K562 (cell line): ENCODE results near the gene PSD2. TPM values are rescaled to one million over a fixed set of nuclear protein-coding genes. Genes with fewer than 3 reads are reported as not detected.

ENCODE experiments used
- ATAC-seq: fragments of 200-7000 bp; cut with Tn5 transposase; 3 replicates; pipeline ENCODE4 v1.9.1; 2020; ENCODE audit warnings: moderate library complexity
- BruUV-seq: library from RNA; stranded (reverse); fragments of 400-500 nt; replicated peaks from 2 replicates; lab custom pipeline; 2021; lab: Mats Ljungman, UMichigan
- CTCF ChIA-PET: fragments of 300-600 bp; formaldehyde crosslinking; extraction: SDS; loops from one replicate; lab custom pipeline; 2021; ENCODE audit warnings: low intra/inter-chr PET ratio; lab: Yijun Ruan, JAX
- POLR2A ChIA-PET: fragments of 300-600, 350-650 bp; sonication (Branson Sonifier 250); formaldehyde crosslinking; extraction: SDS; loops from one replicate; lab custom pipeline; 2021; ENCODE audit warnings: antibody characterized with exemption, inconsistent platforms; lab: Yijun Ruan, JAX
- DNase-seq, 4 experiments: peaks; one replicate each; pipeline versions ENCODE4 v3.0.0 to v3.0.0-alpha.2; 2011 to 2018; ENCODE audit warnings: low spot score in 3 of 4, mixed read lengths in 3 of 4; ENCODE audit errors: extremely low read depth in 1 of 4
- FAIRE-seq: peaks from 2 replicates; lab custom pipeline; 2011; peaks lifted over from hg19 to GRCh38; lab: Jason Lieb, UNC
- H2AFZ ChIP-seq: 2 replicates; pipeline ENCODE4 v1.6.0; 2011; ENCODE audit warnings: low read depth, low read length, control low read depth, inconsistent platforms
- H3K27ac ChIP-seq: fragments of 200-600 bp; 3 replicates; pipeline ENCODE4 v1.8.0; 2011; ENCODE audit warnings: low read depth, mild to moderate bottlenecking, control low read depth, inconsistent platforms, low read length, moderate library complexity, mixed read lengths; ENCODE audit errors: extremely low read depth
- H3K27me3 ChIP-seq, 2 experiments: fragments of 300-600 bp in 1 of 2; 2 replicates in 1 of 2; 3 replicates in 1 of 2; pipeline versions ENCODE4 v1.6.0 to v1.8.0; 2011; ENCODE audit warnings: inconsistent platforms in 2 of 2, low read length in 2 of 2, mild to moderate bottlenecking in 1 of 2, mixed read lengths in 1 of 2, moderate library complexity in 1 of 2; ENCODE audit not compliant: control insufficient read depth in 2 of 2, insufficient read depth in 2 of 2
- H3K36me3 ChIP-seq: fragments of 300-600 bp; 3 replicates; pipeline ENCODE4 v1.8.0; 2011; ENCODE audit warnings: mild to moderate bottlenecking, low read length, inconsistent platforms; ENCODE audit not compliant: control insufficient read depth, insufficient read depth
- H3K4me1 ChIP-seq, 2 experiments: fragments of 200-600 bp in 1 of 2; replicated peaks in 1 of 2; 2 replicates in 1 of 2; 3 replicates in 1 of 2; pipeline versions ENCODE4 v1.5.1 to v1.8.0; 2011; ENCODE audit warnings: inconsistent platforms in 2 of 2, low read length in 2 of 2, mild to moderate bottlenecking in 1 of 2, mixed read lengths in 1 of 2, moderate library complexity in 1 of 2; ENCODE audit not compliant: control insufficient read depth in 2 of 2, insufficient read depth in 2 of 2
- H3K4me2 ChIP-seq: 2 replicates; pipeline ENCODE4 v1.6.1; 2011; ENCODE audit warnings: low read length, control low read depth, inconsistent platforms, mixed read lengths; ENCODE audit not compliant: insufficient read depth
- H3K4me3 ChIP-seq: fragments of 200-600 bp; sonication (generic), shearing (Covaris generic); 2 replicates; pipeline ENCODE4 v1.5.1; 2016; ENCODE audit warnings: control low read depth, inconsistent platforms
- H3K79me2 ChIP-seq: fragments of 200-600 bp; 3 replicates; pipeline ENCODE4 v1.8.0; 2011; ENCODE audit warnings: low read length, inconsistent platforms; ENCODE audit not compliant: control insufficient read depth, insufficient read depth
- H3K9ac ChIP-seq, 2 experiments: 2 replicates each; pipeline versions ENCODE4 v1.6.0 to v1.6.1; 2011; ENCODE audit warnings: low read depth in 2 of 2, low read length in 2 of 2, control low read depth in 1 of 2, inconsistent platforms in 1 of 2, mild to moderate bottlenecking in 1 of 2, mixed read lengths in 1 of 2; ENCODE audit not compliant: insufficient read depth in 1 of 2
- H3K9me1 ChIP-seq: one replicate; pipeline ENCODE4 v1.6.0; 2011; ENCODE audit warnings: inconsistent platforms, mild to moderate bottlenecking, low read length, moderate library complexity; ENCODE audit not compliant: control insufficient read depth, insufficient read depth
- H3K9me3 ChIP-seq: replicated peaks from 2 replicates; pipeline ENCODE4 v1.5.1; 2011; ENCODE audit warnings: low read depth, low read length, inconsistent platforms; ENCODE audit not compliant: control insufficient read depth, insufficient read depth
- H4K20me1 ChIP-seq: replicated peaks from 2 replicates; pipeline ENCODE4 v1.6.1; 2011; ENCODE audit warnings: low read length, inconsistent platforms, mixed read lengths; ENCODE audit not compliant: control insufficient read depth, insufficient read depth
- RFX5 ChIP-seq: IDR thresholded peaks from 2 replicates; pipeline ENCODE4 v1.6.1; 2011; ENCODE audit warnings: low read depth, mild to moderate bottlenecking, improper control_type of control experiment, low read length
- ZNF24 ChIP-seq: fragments of 450-650 bp; IDR thresholded peaks from 2 replicates; pipeline ENCODE4 v1.6.1; 2016
- WGBS: fragments of 100-300 bp; shearing (Covaris generic); methylation state at CpG from one replicate; pipeline ENCODE4 v1.1.6; 2016; ENCODE audit warnings: low coverage, mixed read lengths; ENCODE audit not compliant: insufficient coverage; ENCODE audit errors: missing lambda C conversion rate; 5-methylcytosine and 5-hydroxymethylcytosine counted together
- in situ Hi-C: fragments of 300-500 bp; cut with MboI; formaldehyde crosslinking; loops from 4 replicates; pipeline ENCODE4 v1.15.0; 2018; ENCODE audit warnings: inconsistent platforms, mixed read lengths
- intact Hi-C: fragments of 100-400 bp; cut with micrococcal nuclease; formaldehyde crosslinking; loops from 2 replicates; pipeline ENCODE4 v1.14.2; 2022
- polyA plus RNA-seq, 8 experiments: library from polyadenylated mRNA; depleted of rRNA in 4 of 8; stranded (reverse) in 5 of 8; unstranded in 3 of 8; fragments of >200 nt; fragmentation: Nextera tagmentation in 2 of 8; fragmentation: Illumina TruSeq in 1 of 8; extraction: Ambion mirVana in 2 of 8; extraction: Trizol in 1 of 8; gene quantifications; 2 replicates each; pipeline versions ENCODE4 v1.2.1 to v1.2.3, GENCODE V29; 2011 to 2014; ENCODE audit warnings: inconsistent platforms in 1 of 8, missing spikeins in 1 of 8
- total RNA-seq, 7 experiments: library from RNA; depleted of rRNA in 6 of 7; stranded (reverse); fragments of >200 nt in 6 of 7; fragmentation: Illumina TruSeq in 2 of 7; extraction: Trizol in 2 of 7; gene quantifications; 2 replicates each; pipeline versions ENCODE4 v1.2.1 to v1.2.3, GENCODE V29; 2011 to 2021; ENCODE audit warnings: low replicate concordance in 1 of 7
- TF ChIP-seq, protein P1 (sequence below), 2 experiments: fragments of 450-650 bp; formaldehyde crosslinking in 1 of 2; IDR thresholded peaks; 2 replicates each; pipeline versions ENCODE4 v1.4.0 to v1.6.1; 2014 to 2020; ENCODE audit warnings: mild to moderate bottlenecking in 2 of 2, borderline replicate concordance in 1 of 2, low read depth in 1 of 2
- TF ChIP-seq, protein P2 (sequence below): fragments of 200-800 bp; sonication (Bioruptor generic); IDR thresholded peaks from 2 replicates; pipeline ENCODE4 v1.6.1; 2017; ENCODE audit warnings: missing genetic modification characterization, missing compliant biosample characterization

Gene PSD2
- total and polyA plus RNA-seq, 9 of the 15 experiments (the other 6 are each of a cell fraction or from before 2014, with no cell fraction given) = 0.01 to 0.09 (median 0.04) TPM; not detected in 4

DNA sequence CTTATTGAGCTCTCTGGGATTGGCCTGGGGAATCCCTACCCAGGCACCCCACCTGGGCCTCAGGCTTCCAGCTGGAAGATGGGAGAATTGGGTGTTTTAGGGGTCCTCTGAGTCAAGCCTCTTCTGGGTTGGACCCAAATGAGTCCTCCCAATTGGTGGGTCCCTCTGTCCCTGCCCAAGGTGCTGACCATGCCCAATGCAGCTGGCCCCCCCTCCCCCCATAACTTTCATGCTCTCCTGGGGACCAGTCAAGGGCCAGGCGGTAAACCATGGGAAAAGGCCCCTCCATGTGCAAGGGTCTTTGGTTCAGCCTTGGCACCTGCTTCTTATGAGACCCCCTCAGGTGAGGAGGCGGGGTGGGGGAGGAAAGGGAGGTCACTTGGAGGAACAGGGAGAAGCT, 3.4 kb upstream of the PSD2 start:
- no peaks in the 10 kb centered on the region for H3K9me3 ChIP-seq
- H2AFZ ChIP-seq = no peak overlapping the region
- TF ChIP-seq RFX5 = no peak
- TF ChIP-seq, protein P1, sequence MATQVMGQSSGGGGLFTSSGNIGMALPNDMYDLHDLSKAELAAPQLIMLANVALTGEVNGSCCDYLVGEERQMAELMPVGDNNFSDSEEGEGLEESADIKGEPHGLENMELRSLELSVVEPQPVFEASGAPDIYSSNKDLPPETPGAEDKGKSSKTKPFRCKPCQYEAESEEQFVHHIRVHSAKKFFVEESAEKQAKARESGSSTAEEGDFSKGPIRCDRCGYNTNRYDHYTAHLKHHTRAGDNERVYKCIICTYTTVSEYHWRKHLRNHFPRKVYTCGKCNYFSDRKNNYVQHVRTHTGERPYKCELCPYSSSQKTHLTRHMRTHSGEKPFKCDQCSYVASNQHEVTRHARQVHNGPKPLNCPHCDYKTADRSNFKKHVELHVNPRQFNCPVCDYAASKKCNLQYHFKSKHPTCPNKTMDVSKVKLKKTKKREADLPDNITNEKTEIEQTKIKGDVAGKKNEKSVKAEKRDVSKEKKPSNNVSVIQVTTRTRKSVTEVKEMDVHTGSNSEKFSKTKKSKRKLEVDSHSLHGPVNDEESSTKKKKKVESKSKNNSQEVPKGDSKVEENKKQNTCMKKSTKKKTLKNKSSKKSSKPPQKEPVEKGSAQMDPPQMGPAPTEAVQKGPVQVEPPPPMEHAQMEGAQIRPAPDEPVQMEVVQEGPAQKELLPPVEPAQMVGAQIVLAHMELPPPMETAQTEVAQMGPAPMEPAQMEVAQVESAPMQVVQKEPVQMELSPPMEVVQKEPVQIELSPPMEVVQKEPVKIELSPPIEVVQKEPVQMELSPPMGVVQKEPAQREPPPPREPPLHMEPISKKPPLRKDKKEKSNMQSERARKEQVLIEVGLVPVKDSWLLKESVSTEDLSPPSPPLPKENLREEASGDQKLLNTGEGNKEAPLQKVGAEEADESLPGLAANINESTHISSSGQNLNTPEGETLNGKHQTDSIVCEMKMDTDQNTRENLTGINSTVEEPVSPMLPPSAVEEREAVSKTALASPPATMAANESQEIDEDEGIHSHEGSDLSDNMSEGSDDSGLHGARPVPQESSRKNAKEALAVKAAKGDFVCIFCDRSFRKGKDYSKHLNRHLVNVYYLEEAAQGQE (IDR thresholded peaks at IDR 0.05; ENCODE audit: borderline replicate concordance) = peak; percentile 64
- TF ChIP-seq, protein P1 (CRISPR knock-in tag; IDR thresholded peaks at IDR 0.05; ENCODE audit: low read depth) = no peak
- TF ChIP-seq, protein P2, sequence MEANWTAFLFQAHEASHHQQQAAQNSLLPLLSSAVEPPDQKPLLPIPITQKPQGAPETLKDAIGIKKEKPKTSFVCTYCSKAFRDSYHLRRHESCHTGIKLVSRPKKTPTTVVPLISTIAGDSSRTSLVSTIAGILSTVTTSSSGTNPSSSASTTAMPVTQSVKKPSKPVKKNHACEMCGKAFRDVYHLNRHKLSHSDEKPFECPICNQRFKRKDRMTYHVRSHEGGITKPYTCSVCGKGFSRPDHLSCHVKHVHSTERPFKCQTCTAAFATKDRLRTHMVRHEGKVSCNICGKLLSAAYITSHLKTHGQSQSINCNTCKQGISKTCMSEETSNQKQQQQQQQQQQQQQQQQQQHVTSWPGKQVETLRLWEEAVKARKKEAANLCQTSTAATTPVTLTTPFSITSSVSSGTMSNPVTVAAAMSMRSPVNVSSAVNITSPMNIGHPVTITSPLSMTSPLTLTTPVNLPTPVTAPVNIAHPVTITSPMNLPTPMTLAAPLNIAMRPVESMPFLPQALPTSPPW (CRISPR knock-in tag) = 0 out of 2 replicates have a peak, but pooled peaks have one; percentile 19
- TF ChIP-seq ZNF24 = no peak
- H3K27me3 ChIP-seq = peaks cover 21 to 53% of the 10 kb centered on the region in 2 experiments; a peak in 4 of 5 replicates
- H3K4me1 ChIP-seq = peaks cover 0 to 37% of the 10 kb centered on the region in 2 experiments; a peak in 2 of 5 replicates
- no peaks in the 10 kb centered on the region for H3K79me2 ChIP-seq
- H3K4me2 ChIP-seq = no peak overlapping the region
- ChIA-PET CTCF (interaction anchor here (1.1 kb wide), 1 partner anchor 72 kb away, joined by 3 read pairs; no protein-coding TSS in a partner anchor), POLR2A (interaction anchor here (0.7 to 1.2 kb wide), 2 partner anchors 50 to 132 kb away, joined by 3 to 6 read pairs; no protein-coding TSS in a partner anchor)
- BruUV-seq = no TSS peak
- 6% methylated on average over 2 of the region's 2 CpGs for WGBS
- no peak overlapping the region for H3K9ac ChIP-seq
- FAIRE-seq = no peak
- in situ Hi-C loops (no loop called here), intact Hi-C loops (no loop called here)
- no peak for ATAC-seq
- no peak for DNase-seq
- peaks cover 11% of the 10 kb centered on the region; the same call in 1 of the 2 replicates for H4K20me1 ChIP-seq
- H3K36me3 ChIP-seq = no peaks in the 10 kb centered on the region
- H3K27ac ChIP-seq = no peak overlapping the region
- no peak overlapping the region for H3K4me3 ChIP-seq
- no peaks in the 10 kb centered on the region for H3K9me1 ChIP-seq
